BJ (cell line): ENCODE measurements around the gene PIP5K1B. TPM values are rescaled to one million over a fixed set of nuclear protein-coding genes. Genes with fewer than 3 reads are reported as not detected.

Experiments
- CTCF ChIA-PET: fragments of 350-600 bp; formaldehyde crosslinking; extraction: SDS; loops from one replicate; lab custom pipeline; 2021; ENCODE audit warnings: antibody characterized with exemption, inconsistent platforms; lab: Yijun Ruan, JAX
- POLR2A ChIA-PET: fragments of 300-600 bp; sonication (Branson Sonifier 250); formaldehyde crosslinking; extraction: SDS; loops from one replicate; lab custom pipeline; 2021; ENCODE audit warnings: antibody characterized with exemption; lab: Charles Lee
- DNase-seq: peaks from one replicate; pipeline ENCODE4 v3.0.0-alpha.2; 2011; ENCODE audit warnings: low read depth
- H3K27me3 ChIP-seq: 2 replicates; pipeline ENCODE4 v1.6.0; 2011; ENCODE audit warnings: low read length; ENCODE audit not compliant: control insufficient read depth, insufficient read depth
- H3K36me3 ChIP-seq: 2 replicates; pipeline ENCODE4 v1.5.1; 2011; ENCODE audit warnings: low read length; ENCODE audit not compliant: control insufficient read depth, insufficient read depth
- H3K4me3 ChIP-seq: 2 replicates; pipeline ENCODE4 v1.5.1; 2011; ENCODE audit warnings: low read depth, mild to moderate bottlenecking, control low read depth, low read length
- polyA plus RNA-seq: library from polyadenylated mRNA; depleted of rRNA; stranded (reverse); fragments of >200 nt; gene quantifications from 2 replicates; pipeline ENCODE4 v1.2.3, GENCODE V29; 2011
- TF ChIP-seq, protein P1 (sequence below): IDR thresholded peaks from 2 replicates; pipeline ENCODE4 v1.5.1; 2011; ENCODE audit warnings: low read depth, mild to moderate bottlenecking, control low read depth, inconsistent platforms, low read length, moderate library complexity; ENCODE audit not compliant: insufficient read depth

Gene PIP5K1B
- polyA plus RNA-seq, 1 experiment: not detected

DNA sequence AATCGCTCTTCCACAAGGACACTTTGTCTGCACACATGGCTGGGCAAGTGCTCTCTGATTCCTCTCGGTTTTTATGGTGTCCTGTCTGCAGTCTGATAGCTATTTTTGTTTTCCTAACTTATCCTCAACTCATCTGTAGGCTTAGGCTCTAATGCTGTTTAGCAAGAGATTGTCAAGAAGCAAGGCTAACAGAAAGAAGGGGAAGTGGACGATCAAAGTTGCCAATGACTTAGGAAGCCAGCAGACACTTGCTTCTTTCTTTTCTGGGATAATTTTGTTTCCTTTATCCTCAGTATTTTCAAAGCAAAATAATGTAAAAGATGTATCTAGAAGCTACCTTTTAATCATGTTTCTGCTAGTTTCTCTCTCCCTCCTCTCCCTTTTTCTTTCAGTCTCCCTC, 178.2 kb downstream of the PIP5K1B start:
- ChIA-PET CTCF (no interaction called here), POLR2A (no interaction called here)
- Histone ChIP-seq H3K4me3 (no peak overlapping the region), H3K36me3 (no peaks in the 10 kb centered on the region), H3K27me3 (no peaks in the 10 kb centered on the region)
- DNase-seq: no peak
- TF ChIP-seq, protein P1, sequence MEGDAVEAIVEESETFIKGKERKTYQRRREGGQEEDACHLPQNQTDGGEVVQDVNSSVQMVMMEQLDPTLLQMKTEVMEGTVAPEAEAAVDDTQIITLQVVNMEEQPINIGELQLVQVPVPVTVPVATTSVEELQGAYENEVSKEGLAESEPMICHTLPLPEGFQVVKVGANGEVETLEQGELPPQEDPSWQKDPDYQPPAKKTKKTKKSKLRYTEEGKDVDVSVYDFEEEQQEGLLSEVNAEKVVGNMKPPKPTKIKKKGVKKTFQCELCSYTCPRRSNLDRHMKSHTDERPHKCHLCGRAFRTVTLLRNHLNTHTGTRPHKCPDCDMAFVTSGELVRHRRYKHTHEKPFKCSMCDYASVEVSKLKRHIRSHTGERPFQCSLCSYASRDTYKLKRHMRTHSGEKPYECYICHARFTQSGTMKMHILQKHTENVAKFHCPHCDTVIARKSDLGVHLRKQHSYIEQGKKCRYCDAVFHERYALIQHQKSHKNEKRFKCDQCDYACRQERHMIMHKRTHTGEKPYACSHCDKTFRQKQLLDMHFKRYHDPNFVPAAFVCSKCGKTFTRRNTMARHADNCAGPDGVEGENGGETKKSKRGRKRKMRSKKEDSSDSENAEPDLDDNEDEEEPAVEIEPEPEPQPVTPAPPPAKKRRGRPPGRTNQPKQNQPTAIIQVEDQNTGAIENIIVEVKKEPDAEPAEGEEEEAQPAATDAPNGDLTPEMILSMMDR: no peak

DNA sequence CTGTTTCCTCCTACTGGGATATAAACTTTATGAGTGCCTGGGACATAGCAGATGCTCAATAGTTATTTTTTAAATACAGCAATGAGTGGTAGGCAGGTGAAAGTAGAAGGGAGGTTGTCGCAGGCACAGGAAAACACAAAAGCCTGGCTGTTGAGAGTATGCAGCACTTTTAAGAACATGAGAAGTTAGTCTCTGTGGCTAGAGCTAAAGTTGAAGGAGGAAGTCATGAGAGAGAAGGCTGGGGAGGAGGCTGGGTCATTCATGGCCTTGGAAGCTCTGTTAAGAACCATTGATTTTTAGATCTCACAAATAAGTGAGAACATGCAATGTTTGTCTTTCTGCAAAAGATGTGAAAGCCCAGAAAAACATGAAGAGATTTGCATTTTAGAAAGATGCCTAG, 182.2 kb downstream of the PIP5K1B start:
- TF ChIP-seq, protein P1: no peak
- Histone ChIP-seq H3K36me3 (no peaks in the 10 kb centered on the region), H3K27me3 (no peaks in the 10 kb centered on the region), H3K4me3 (no peak overlapping the region)
- ChIA-PET CTCF (no interaction called here), POLR2A (no interaction called here)
- no peak for DNase-seq

DNA sequence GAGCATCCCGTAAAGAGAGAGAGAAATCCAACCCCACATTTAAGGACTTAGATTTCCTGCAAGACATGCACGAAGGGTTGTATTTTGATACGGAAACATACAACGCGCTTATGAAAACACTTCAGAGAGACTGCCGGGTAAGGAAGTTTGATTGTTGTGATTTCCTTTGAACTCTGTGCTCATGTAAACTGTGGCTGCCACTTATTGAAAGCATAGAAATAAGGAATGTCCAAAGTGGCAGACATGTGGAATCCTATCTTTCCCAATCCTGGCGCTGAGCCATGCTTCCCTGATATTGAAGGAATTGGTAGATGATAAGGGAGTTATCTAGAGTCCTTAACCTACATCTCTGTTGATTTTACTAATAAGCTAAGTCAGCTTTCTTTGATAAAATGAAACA, 189.5 kb downstream of the PIP5K1B start:
- Histone ChIP-seq H3K27me3 (no peaks in the 10 kb centered on the region), H3K4me3 (no peak overlapping the region), H3K36me3 (no peaks in the 10 kb centered on the region)
- DNase-seq: no peak
- POLR2A ChIA-PET: no interaction called here
- CTCF ChIA-PET: no interaction called here
- TF ChIP-seq, protein P1: no peak

DNA sequence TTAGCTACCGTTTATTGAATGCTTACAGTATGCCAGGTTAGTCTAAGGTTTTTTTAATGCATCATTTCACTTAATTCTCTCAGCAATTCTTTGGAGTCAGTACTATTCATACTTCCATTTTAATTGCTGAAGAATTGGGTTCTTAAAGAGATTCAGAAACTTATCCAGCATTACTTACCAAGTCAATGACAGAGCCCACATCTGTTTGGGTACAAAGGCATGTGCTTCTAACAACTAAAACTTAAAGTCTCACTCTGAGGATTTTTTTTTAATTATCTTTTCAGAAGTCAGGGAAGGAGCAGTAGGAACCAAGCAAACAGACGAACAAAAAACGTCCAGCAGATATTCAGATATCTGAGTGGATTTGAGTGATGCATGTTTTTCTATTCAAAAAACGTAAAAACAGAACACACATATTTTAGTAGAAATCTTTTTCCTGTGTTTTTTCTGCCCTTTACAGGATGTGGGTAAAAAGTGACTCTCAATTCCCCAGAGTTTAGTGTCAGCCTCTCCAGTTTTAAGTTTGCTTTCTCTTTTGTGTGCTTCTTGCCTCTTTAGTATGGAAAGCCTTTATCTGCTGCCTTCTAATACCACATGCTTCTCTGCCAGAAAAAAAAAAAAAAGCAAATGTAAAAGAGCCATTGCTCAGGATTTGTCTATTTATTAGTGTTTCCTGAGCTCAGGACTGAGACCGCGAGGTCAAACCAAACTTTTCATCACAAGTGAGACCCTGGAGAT, 190.9 kb downstream of the PIP5K1B start:
- CTCF ChIA-PET: no interaction called here
- H3K36me3 ChIP-seq: no peaks in the 10 kb centered on the region
- no peak for DNase-seq
- H3K4me3 ChIP-seq: no peak overlapping the region
- no peaks in the 10 kb centered on the region for H3K27me3 ChIP-seq
- TF ChIP-seq, protein P1: no peak
- POLR2A ChIA-PET: interaction anchor here (0.7 kb wide), 1 partner anchor 90 kb away, joined by 6 read pairs; no protein-coding TSS in a partner anchor

DNA sequence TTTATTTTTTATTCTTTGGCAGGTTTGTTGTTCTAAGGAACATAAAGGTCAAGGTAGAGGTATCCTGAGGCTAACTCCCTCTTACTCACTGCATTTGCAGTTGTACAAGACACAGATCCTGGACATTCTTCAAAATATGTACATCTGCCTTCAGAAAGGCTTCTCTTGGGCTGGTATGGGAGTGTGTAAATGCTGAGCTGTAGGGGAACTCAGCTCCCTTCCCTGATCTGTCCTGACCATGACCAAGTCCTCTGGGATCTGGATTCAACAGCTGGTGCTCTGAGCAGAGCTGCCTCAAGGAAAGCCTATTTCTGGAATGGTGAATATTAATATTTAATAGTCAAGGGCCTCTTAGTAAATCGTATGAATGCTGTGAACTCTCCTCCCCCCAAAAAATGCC, 191.4 kb downstream of the PIP5K1B start:
- DNase-seq: no peak
- POLR2A ChIA-PET: no interaction called here
- no peaks in the 10 kb centered on the region for H3K36me3 ChIP-seq
- no peaks in the 10 kb centered on the region for H3K27me3 ChIP-seq
- TF ChIP-seq, protein P1: no peak
- CTCF ChIA-PET: no interaction called here
- no peak overlapping the region for H3K4me3 ChIP-seq
